GM12872 (cell line): ENCODE measurements around the gene U2SURP.
A peak's percentile ranks its signal among the peaks of the same experiment; 100 is the strongest.

Experiments used
- CTCF ChIP-seq: IDR thresholded peaks from 3 replicates; pipeline ENCODE4 v1.5.1; 2011; ENCODE audit warnings: low read depth, mild to moderate bottlenecking, low read length, moderate library complexity; ENCODE audit not compliant: insufficient read depth

U2SURP gene

GRCh38 chr3:142982038-142982773 is 19.2 kb upstream of the U2SURP start:
- no peak for TF ChIP-seq CTCF

- TF ChIP-seq CTCF, result no peak
These were observed 18.1 kb upstream of the U2SURP start for GRCh38 chr3:142983318-142983717.

DNA sequence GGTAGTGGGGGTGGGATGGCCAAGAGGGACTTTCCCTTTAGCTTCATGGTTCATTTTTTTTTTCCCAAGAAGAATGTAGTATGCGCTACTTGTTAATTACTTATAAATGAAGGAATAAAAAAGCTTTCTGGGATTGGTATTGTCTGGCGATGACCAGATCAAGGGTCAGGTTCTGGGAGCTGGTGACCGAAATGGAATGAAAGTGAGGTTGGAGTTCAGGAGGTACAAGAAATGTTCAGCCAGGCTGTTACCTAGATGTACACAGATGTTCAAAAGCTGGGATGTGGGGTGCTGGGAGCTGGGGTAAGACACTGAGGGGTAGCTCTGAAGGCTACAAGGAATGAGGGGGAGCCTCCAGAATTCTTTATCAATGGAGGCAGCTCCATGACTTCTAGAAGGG is 17.1 kb upstream of the U2SURP start:
- TF ChIP-seq CTCF, result no peak

DNA sequence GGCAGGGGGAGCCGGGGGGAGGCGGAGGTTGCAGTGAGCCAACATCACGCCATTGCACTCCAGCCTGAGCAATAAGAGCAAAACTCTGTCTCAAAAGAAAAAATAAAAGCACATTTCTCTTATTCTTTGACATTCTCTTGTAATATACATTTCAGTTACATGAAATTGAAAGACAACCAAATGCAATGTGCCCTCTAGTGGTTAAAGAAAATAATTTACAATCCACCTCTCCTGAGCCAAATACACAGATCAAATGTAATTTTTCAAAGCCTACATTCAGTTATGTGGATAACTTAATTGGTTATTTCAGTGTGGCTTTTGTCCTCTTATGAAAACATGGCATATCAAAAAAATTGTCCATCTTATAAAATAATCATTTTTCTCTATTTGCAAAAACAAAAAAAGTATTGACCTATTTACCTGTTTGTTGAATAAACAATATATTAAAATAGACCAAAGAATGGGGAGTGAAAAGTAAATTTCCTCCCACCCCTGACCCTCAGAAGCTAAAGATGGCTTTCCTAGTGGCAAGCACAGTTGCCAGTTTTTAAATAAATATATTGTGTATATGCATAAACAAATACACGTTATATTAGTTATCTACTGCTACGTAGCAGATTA is 14.2 kb upstream of the U2SURP start:
- peak; percentile 57; the same call in 1 of the 3 replicates for TF ChIP-seq CTCF

DNA sequence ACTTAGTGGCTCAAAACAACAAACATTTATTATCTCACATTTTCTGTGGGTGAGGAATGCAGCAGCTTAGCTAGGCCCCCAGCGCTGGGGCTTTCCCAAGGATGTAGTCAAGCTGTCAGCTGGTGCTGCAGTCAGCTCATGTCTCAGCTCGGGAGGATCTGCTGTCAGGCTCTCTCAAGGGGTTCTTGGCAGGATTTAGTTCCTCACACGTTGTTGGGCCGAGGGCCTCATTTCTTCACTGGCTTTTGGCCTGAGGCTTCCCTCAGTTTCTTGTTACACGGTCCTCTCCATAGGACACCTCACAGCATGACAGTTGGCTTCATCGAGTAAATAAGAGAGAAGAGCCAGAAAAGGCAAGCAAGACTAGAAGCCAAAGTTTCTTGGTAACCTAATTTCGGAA is 13.7 kb upstream of the U2SURP start:
- no peak for TF ChIP-seq CTCF

DNA sequence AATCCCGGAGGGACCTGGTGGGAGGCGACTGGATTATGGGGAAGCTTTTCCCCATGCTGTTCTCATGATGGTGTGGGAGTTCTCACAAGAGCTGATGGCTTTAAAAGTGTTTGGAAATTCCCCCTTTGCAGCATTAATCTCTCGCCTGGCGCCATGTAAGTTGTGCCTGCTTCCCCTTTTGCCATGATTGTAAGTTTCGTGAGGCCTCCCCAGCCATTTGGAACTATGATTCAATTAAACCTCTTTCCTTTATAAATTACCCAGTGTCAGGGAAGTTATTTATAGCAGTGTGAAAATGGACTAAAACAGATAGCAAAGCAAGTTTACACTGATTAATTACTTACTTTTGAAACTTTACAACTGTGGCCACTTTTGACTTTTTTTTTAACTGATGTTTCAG is 10.6 kb upstream of the U2SURP start:
- TF ChIP-seq CTCF, result no peak

DNA sequence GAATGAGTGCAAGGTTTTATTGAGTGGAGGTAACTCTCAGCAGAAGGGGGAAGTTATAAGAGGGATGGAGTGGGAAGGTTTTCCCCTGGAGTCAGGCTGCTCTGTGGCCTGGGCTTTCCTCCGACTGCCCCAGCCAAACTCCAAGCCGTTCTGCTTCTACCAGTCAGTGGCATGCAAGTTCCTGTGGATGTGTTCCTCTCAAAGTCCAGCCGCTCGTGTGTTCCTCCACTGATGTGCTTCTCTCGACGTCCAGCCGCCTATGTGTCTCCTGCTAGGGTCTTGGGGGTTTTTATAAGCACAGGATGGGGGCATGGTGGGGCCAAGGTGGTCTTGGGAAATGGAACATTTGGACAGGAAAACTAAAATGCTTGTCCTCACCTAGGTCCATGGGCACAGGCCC is 9.0 kb upstream of the U2SURP start:
- no peak for TF ChIP-seq CTCF
